ENCODE measurements around the gene KLHL40.

- TF ChIP-seq CTCF (IDR thresholded peaks at IDR 0.05; ENCODE audit: poor library complexity, severe bottlenecking), result no peak
- no peak for TF ChIP-seq REST (IDR thresholded peaks at IDR 0.05; ENCODE audit: borderline replicate concordance)
- no peak for TF ChIP-seq EZH2 (IDR thresholded peaks at IDR 0.05; ENCODE audit: borderline replicate concordance, insufficient read depth, low read length, poor library complexity, severe bottlenecking)
- TF ChIP-seq POLR2AphosphoS5 (IDR thresholded peaks at IDR 0.05), result no peak
- TF ChIP-seq EP300 (conservative IDR thresholded peaks at IDR 0.05; ENCODE audit: poor library complexity, severe bottlenecking), result no peak
- TF ChIP-seq RAD21 (conservative IDR thresholded peaks at IDR 0.05), result no peak
- no peak for TF ChIP-seq TAF1 (IDR thresholded peaks at IDR 0.05; ENCODE audit: low read depth)
- no peak for TF ChIP-seq SMC3 (conservative IDR thresholded peaks at IDR 0.05; ENCODE audit: poor library complexity)
- TF ChIP-seq MXI1 (conservative IDR thresholded peaks at IDR 0.05; ENCODE audit: poor library complexity, severe bottlenecking), result no peak
Measured at GRCh38 chr3:42659451-42660130, 25.7 kb upstream of the KLHL40 start.
